NCI-H146 (cell line): Measurements from ENCODE around the gene CD1C.
"Not testable (repeated sequence)": the region's sequence is repeated elsewhere in the genome, so short reads cannot be mapped to it uniquely, and the experiment has no call there.

Experiments used
- DNase-seq: peaks from one replicate; lab custom pipeline; 2025; lab: John Stamatoyannopoulos, UW

The CD1C gene

GRCh38 chr1:158329300-158329699 lies 39.6 kb downstream of the CD1C start:
- DNase-seq = no peak

- DNase-seq = no peak
Measured at GRCh38 chr1:158329733-158330132, 40.0 kb downstream of the CD1C start.

- DNase-seq = no peak
Measured at GRCh38 chr1:158330391-158331105, 40.8 kb downstream of the CD1C start.

GRCh38 chr1:158331106-158331425 lies 41.3 kb downstream of the CD1C start:
- DNase-seq = no peak

DNA sequence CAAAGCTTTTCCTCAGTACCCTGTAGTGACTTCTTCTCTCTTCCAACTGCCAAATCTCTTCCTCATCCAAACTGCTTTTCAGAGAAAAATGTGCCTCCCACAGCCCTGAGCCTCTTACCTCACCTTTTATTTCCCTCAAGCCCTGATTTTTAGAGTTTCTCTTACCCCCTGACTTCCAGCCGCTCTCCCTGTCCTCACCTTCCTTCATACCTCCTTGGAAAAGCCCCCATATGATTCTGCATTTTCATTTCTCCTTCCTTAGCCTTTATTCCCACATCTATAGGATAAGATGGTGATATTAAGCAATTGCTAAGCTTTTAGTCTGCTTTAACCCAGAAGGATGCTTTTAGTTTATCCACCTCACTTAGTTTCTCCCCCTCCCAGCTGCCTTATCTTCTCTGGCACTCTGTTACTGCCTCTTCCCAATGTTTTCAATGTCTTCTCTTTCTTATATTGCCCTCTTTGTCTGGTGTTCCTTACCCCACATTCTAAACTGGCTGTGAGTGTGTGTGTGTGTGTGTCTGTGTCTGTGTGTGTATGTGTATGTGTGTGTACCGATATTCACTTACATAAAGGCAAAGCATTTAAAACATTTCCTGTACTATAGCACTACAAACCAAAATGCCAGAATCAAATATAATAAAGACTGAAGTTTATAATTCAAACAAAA lies 41.9 kb downstream of the CD1C start, which contains the start of gene CD1B:
TSS of gene CD1B (minus strand) at position 51 of the 670 bp plus-strand sequence. CDS start 108 bp downstream, outside the sequence.
- DNase-seq = no peak

GRCh38 chr1:158333405-158334155 lies 43.9 kb downstream of the CD1C start:
- no peak for DNase-seq

- DNase-seq = no peak
Measured at GRCh38 chr1:158334526-158335212, 44.9 kb downstream of the CD1C start.

GRCh38 chr1:158335213-158335532 lies 45.5 kb downstream of the CD1C start:
- DNase-seq = no peak

- not testable (repeated sequence) for DNase-seq
Measured at GRCh38 chr1:158336413-158336812, 46.7 kb downstream of the CD1C start.
